GM21717 (cell line): ENCODE results near the gene HSD3B1.
A peak's percentile ranks its signal among the peaks of the same experiment; 100 is the strongest.
"Not testable (repeated sequence)": the region's sequence is repeated elsewhere in the genome, so short reads cannot be mapped to it uniquely, and the experiment has no call there.

Source experiments
- ATAC-seq: cut with Tn5 transposase; IDR thresholded peaks from one replicate; pipeline ENCODE4 v1.9.1; 2021; ENCODE audit warnings: mild to moderate bottlenecking, moderate library complexity; ENCODE audit not compliant: unreplicated experiment

The HSD3B1 gene

GRCh38 chr1:119551218-119551617 lies 44.2 kb downstream of the HSD3B1 start:
- ATAC-seq, result no peak

GRCh38 chr1:119552656-119553055 lies 45.6 kb downstream of the HSD3B1 start:
- not testable (repeated sequence) for ATAC-seq

GRCh38 chr1:119553302-119554071 lies 46.5 kb downstream of the HSD3B1 start:
- ATAC-seq, result not testable (repeated sequence)

GRCh38 chr1:119554183-119554582 lies 47.2 kb downstream of the HSD3B1 start:
- no peak for ATAC-seq

GRCh38 chr1:119556423-119556822 lies 49.4 kb downstream of the HSD3B1 start:
- no peak for ATAC-seq

GRCh38 chr1:119560402-119560801 lies 53.4 kb downstream of the HSD3B1 start:
- ATAC-seq, result not testable (repeated sequence)

GRCh38 chr1:119564548-119564947 lies 57.5 kb downstream of the HSD3B1 start:
- ATAC-seq, result peak; percentile 77
